Ishikawa (cell line): ENCODE measurements around the gene P2RY12.

Source experiments
- CEBPB ChIP-seq: IDR thresholded peaks from 2 replicates; pipeline ENCODE4 v1.6.1; 2012
- CREB1 ChIP-seq: IDR thresholded peaks from 2 replicates; pipeline ENCODE4 v1.6.1; 2012; ENCODE audit warnings: low read depth
- EGR1 ChIP-seq: IDR thresholded peaks from 2 replicates; pipeline ENCODE4 v1.6.1; 2012
- EP300 ChIP-seq: IDR thresholded peaks from 2 replicates; pipeline ENCODE4 v1.6.1; 2012; ENCODE audit warnings: borderline replicate concordance
- FOXM1 ChIP-seq: IDR thresholded peaks from 2 replicates; pipeline ENCODE4 v1.6.1; 2012; ENCODE audit warnings: low read depth, borderline replicate concordance
- MAX ChIP-seq: IDR thresholded peaks from 2 replicates; pipeline ENCODE4 v1.6.1; 2012
- NFIC ChIP-seq: IDR thresholded peaks from 2 replicates; pipeline ENCODE4 v1.6.1; 2012
- RAD21 ChIP-seq: IDR thresholded peaks from 2 replicates; pipeline ENCODE4 v1.6.1; 2012; ENCODE audit warnings: low read depth
- REST ChIP-seq: IDR thresholded peaks from 2 replicates; pipeline ENCODE4 v1.6.1; 2012; ENCODE audit warnings: low read depth, mild to moderate bottlenecking
- TAF1 ChIP-seq: IDR thresholded peaks from 2 replicates; pipeline ENCODE4 v1.6.1; 2012; ENCODE audit warnings: low read depth, mild to moderate bottlenecking
- TCF12 ChIP-seq: IDR thresholded peaks from 2 replicates; pipeline ENCODE4 v1.6.1; 2012; ENCODE audit warnings: low read depth
- TEAD4 ChIP-seq: IDR thresholded peaks from 2 replicates; pipeline ENCODE4 v1.6.1; 2012
- YY1 ChIP-seq: IDR thresholded peaks from 2 replicates; pipeline ENCODE4 v1.6.1; 2012; ENCODE audit warnings: low read depth
- ZBTB7A ChIP-seq: IDR thresholded peaks from 2 replicates; pipeline ENCODE4 v1.6.1; 2012; ENCODE audit warnings: low read depth
- TF ChIP-seq, protein P1 (sequence below): IDR thresholded peaks from 2 replicates; pipeline ENCODE4 v1.6.1; 2012

Gene P2RY12

DNA sequence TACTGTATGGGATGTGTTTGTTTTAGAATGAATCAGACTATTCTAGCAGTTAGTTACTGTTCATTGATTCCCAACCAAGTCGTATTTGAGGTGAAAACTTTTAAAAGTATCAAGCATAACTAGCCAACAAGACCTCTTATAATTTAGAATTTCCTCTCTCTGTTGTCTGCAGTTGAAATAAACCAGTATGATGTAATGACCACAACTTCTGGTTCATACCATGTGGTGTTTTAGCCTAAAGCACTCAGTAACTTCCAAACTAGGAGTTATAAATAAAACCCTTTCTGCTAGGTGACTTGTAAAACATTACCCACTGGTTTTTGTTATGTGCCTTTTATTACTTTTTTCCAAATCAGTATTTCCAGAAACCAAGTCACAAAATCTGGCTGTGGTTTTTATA lies 19.8 kb upstream of the P2RY12 start:
- TF ChIP-seq RAD21 (no peak), CEBPB (no peak), TEAD4 (no peak), MAX (no peak), CREB1 (no peak), ZBTB7A (no peak)
- TF ChIP-seq, protein P1, sequence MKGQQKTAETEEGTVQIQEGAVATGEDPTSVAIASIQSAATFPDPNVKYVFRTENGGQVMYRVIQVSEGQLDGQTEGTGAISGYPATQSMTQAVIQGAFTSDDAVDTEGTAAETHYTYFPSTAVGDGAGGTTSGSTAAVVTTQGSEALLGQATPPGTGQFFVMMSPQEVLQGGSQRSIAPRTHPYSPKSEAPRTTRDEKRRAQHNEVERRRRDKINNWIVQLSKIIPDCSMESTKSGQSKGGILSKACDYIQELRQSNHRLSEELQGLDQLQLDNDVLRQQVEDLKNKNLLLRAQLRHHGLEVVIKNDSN: no peak

GRCh38 chr3:151403246-151403645 lies 18.7 kb upstream of the P2RY12 start:
- TF ChIP-seq REST (no peak), TEAD4 (no peak), ZBTB7A (no peak), CEBPB (no peak), RAD21 (no peak), CREB1 (no peak), EP300 (no peak), TAF1 (no peak), MAX (no peak), FOXM1 (no peak), TCF12 (no peak), NFIC (no peak), YY1 (no peak), EGR1 (no peak)
- TF ChIP-seq, protein P1: no peak

DNA sequence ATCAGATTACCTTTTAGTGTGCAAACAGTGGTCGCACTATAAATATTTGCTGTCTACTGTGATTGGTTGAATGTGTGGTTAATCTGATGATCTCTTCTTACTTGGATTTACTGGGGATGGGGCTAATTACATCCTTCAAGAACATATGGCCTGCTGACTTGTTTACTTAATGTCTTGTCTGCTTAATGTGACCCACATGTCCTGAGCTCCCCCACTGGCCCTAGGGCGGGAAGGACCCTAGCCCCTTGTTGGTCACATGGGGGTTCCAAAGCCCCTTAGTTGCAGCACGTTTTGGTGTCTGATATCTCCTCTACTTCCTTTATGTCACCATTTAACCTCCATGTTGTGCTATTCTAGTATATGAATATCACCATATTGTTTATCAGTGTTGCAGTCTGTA lies 17.8 kb upstream of the P2RY12 start:
- TF ChIP-seq CREB1 (no peak), FOXM1 (no peak), EGR1 (no peak), TAF1 (no peak), NFIC (no peak), YY1 (no peak), CEBPB (no peak), EP300 (no peak), REST (no peak), MAX (no peak), TCF12 (no peak), ZBTB7A (no peak), TEAD4 (no peak), RAD21 (no peak)
- TF ChIP-seq, protein P1: no peak

DNA sequence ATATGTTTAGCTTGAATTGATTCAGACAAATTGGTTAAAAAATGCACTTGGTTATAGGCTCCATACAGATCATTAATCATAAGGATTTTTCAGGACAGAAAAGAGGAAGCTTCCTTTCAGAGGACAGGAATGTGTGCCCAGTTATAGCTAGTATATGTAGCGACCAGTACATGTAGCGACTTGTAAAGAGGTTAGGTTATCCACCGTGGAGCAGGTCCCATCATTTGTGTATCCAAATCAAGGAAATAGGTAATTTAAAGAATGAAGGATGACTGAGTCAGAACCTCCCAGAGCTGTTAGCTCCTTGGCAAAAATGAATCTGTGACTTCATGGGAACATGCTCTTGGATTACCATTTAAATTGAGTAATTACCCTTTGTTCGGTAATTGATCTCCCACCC lies 15.8 kb upstream of the P2RY12 start:
- TF ChIP-seq YY1 (no peak), TAF1 (no peak), TCF12 (no peak), RAD21 (no peak), EP300 (no peak)

GRCh38 chr3:151398895-151399294 lies 14.3 kb upstream of the P2RY12 start:
- no peak for TF ChIP-seq ZBTB7A
- no peak for TF ChIP-seq NFIC

- TF ChIP-seq RAD21 (no peak), TAF1 (no peak), TCF12 (no peak), CEBPB (no peak), NFIC (no peak), EP300 (no peak), MAX (no peak), EGR1 (no peak), REST (no peak), YY1 (no peak), FOXM1 (no peak), CREB1 (no peak), TEAD4 (no peak), ZBTB7A (no peak)
- TF ChIP-seq, protein P1: no peak
Observed at GRCh38 chr3:151395806-151396205, 11.3 kb upstream of the P2RY12 start.
